ENCODE data around the gene PBX1. TPM values are rescaled to one million over a fixed set of nuclear protein-coding genes. Genes with fewer than 3 reads are reported as not detected.

PBX1 gene
- total and polyA plus RNA-seq, 10 of the 15 experiments (the other 5 are each of a cell fraction or from before 2014, with no cell fraction given) = 0.05 to 0.28 (median 0.11) TPM; not detected in 5

GRCh38 chr1:164633997-164634396 is 75.0 kb downstream of the PBX1 start:
- TF ChIP-seq CHD4 (IDR thresholded peaks at IDR 0.05) (no peak), RAD21 (IDR thresholded peaks at IDR 0.05; ENCODE audit: insufficient read depth, low read depth, low read length) (no peak), IKZF2 (IDR thresholded peaks at IDR 0.05) (no peak), EP300 (IDR thresholded peaks at IDR 0.05; ENCODE audit: borderline replicate concordance in 1 of 2, control insufficient read depth in 1 of 2, low read depth in 2 of 2, low read length in 2 of 2) (no peak), TCF7 (IDR thresholded peaks at IDR 0.05; ENCODE audit: borderline replicate concordance) (no peak)
- TF ChIP-seq, protein P1, sequence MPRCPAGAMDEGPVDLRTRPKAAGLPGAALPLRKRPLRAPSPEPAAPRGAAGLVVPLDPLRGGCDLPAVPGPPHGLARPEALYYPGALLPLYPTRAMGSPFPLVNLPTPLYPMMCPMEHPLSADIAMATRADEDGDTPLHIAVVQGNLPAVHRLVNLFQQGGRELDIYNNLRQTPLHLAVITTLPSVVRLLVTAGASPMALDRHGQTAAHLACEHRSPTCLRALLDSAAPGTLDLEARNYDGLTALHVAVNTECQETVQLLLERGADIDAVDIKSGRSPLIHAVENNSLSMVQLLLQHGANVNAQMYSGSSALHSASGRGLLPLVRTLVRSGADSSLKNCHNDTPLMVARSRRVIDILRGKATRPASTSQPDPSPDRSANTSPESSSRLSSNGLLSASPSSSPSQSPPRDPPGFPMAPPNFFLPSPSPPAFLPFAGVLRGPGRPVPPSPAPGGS (IDR thresholded peaks at IDR 0.05; ENCODE audit: borderline replicate concordance, insufficient read depth, low read depth, low read length, poor library complexity, severe bottlenecking) = no peak
- no peak overlapping the region for H2AFZ ChIP-seq (ENCODE audit: control insufficient read depth, low read depth, low read length)
- H3K9ac ChIP-seq (ENCODE audit: control insufficient read depth, insufficient read depth, low read length) = no peak overlapping the region
- intact Hi-C loops (cut with micrococcal nuclease; ENCODE audit: unreplicated experiment) (no loop called here), in situ Hi-C loops (cut with MboI) (no loop called here)
- H3K27me3 ChIP-seq (replicated peaks in 1 of 2; ENCODE audit: control insufficient read depth in 2 of 2, insufficient read depth in 2 of 2, low read length in 1 of 2) = no peaks in the 10 kb centered on the region
- no peaks in the 10 kb centered on the region for H3K9me3 ChIP-seq (replicated peaks; ENCODE audit: control insufficient read depth, insufficient read depth, low read length)
- no peak overlapping the region for H3K4me3 ChIP-seq
- ChIA-PET SMC1A (ENCODE audit: uncharacterized antibody, unreplicated experiment) (no interaction called here), POLR2A (no interaction called here), CTCF (interaction anchor here (0.9 kb wide), 1 partner anchor 39 kb away, joined by 3 read pairs; no protein-coding TSS in a partner anchor), RAD21 (ENCODE audit: unreplicated experiment) (no interaction called here)
- no peaks in the 10 kb centered on the region for H3K4me1 ChIP-seq (ENCODE audit: control insufficient read depth, insufficient read depth, low read length)
- FAIRE-seq = no peak
- H3K4me2 ChIP-seq (ENCODE audit: control insufficient read depth, insufficient read depth) = no peak overlapping the region
- H3K36me3 ChIP-seq (ENCODE audit: control insufficient read depth in 2 of 2, insufficient read depth in 2 of 2, low read length in 1 of 2) = no peaks in the 10 kb centered on the region
- H3K79me2 ChIP-seq (ENCODE audit: control insufficient read depth, insufficient read depth, low read length) = no peaks in the 10 kb centered on the region
- no peak for DNase-seq (ENCODE audit: low read depth, low spot score)
- no TSS peak for BruUV-seq (replicated peaks)
- no peaks in the 10 kb centered on the region for H4K20me1 ChIP-seq (ENCODE audit: control insufficient read depth, insufficient read depth)
- WGBS (ENCODE audit: insufficient coverage, insufficient replicate concordance, low lambda C conversion rate, missing lambda C conversion rate) = 43% methylated on average over 7 of the region's 7 CpGs
- no peak overlapping the region for H3K27ac ChIP-seq (ENCODE audit: control insufficient read depth, insufficient read depth)
- no peak for ATAC-seq
